CD14-positive monocyte (primary cell): ENCODE data around the gene ST8SIA1. TPM values are rescaled to one million over a fixed set of nuclear protein-coding genes. Genes with fewer than 3 reads are reported as not detected.
"Not testable (repeated sequence)": the region's sequence is repeated elsewhere in the genome, so short reads cannot be mapped to it uniquely, and the experiment has no call there.

Experiments used
- DNase-seq, 3 donors: peaks; one replicate each; pipeline ENCODE4 v3.0.0-alpha.2; 2011 to 2022
- H2AFZ ChIP-seq: 2 replicates; pipeline ENCODE4 v1.6.0; 2012; ENCODE audit warnings: mild to moderate bottlenecking, low read depth, low read length, inconsistent platforms; ENCODE audit not compliant: insufficient read depth, poor library complexity, severe bottlenecking
- H3K27ac ChIP-seq, 2 donors: 1 replicate in 1 of 2; 2 replicates in 1 of 2; pipeline ENCODE4 v1.5.1; 2012 to 2013; ENCODE audit warnings: low read length in 2 of 2, control low read depth in 1 of 2, inconsistent platforms in 1 of 2, low read depth in 1 of 2, mild to moderate bottlenecking in 1 of 2
- H3K27me3 ChIP-seq, 2 donors: one replicate each; pipeline versions ENCODE4 v1.6.0 to v1.6.1; 2011 to 2013; ENCODE audit warnings: low read length in 2 of 2; ENCODE audit not compliant: control insufficient read depth in 2 of 2, insufficient read depth in 2 of 2
- H3K36me3 ChIP-seq, 2 donors: replicated peaks in 1 of 2; 1 replicate in 1 of 2; 2 replicates in 1 of 2; pipeline versions ENCODE4 v1.5.1 to v1.6.1; 2012 to 2013; ENCODE audit warnings: low read length in 2 of 2, control low read depth in 1 of 2, inconsistent platforms in 1 of 2, mild to moderate bottlenecking in 1 of 2; ENCODE audit not compliant: insufficient read depth in 2 of 2, control insufficient read depth in 1 of 2
- H3K4me1 ChIP-seq, 2 donors: 1 replicate in 1 of 2; 2 replicates in 1 of 2; pipeline versions ENCODE4 v1.5.1 to v1.6.1; 2012 to 2013; ENCODE audit warnings: low read length in 2 of 2, control low read depth in 1 of 2, inconsistent platforms in 1 of 2, mild to moderate bottlenecking in 1 of 2, moderate library complexity in 1 of 2; ENCODE audit not compliant: insufficient read depth in 2 of 2, control insufficient read depth in 1 of 2
- H3K4me2 ChIP-seq: replicated peaks from 2 replicates; pipeline ENCODE3; 2012; ENCODE audit warnings: low read length, moderate library complexity, mild to moderate bottlenecking; ENCODE audit not compliant: poor library complexity, severe bottlenecking; ENCODE audit errors: extremely low read depth
- H3K4me3 ChIP-seq, 3 experiments: fragments of 200-600 bp in 1 of 3; sonication (generic) in 1 of 3; replicated peaks in 1 of 3; 1 replicate in 2 of 3; 2 replicates in 1 of 3; pipeline ENCODE4 v1.5.1; 2011 to 2013; ENCODE audit warnings: low read length in 3 of 3, mild to moderate bottlenecking in 3 of 3, control low read depth in 2 of 3, low read depth in 2 of 3, inconsistent platforms in 1 of 3, moderate library complexity in 1 of 3
- H3K79me2 ChIP-seq: 2 replicates; pipeline ENCODE4 v1.6.0; 2012; ENCODE audit warnings: mild to moderate bottlenecking, control low read depth, inconsistent platforms, low read length, moderate library complexity; ENCODE audit not compliant: insufficient read depth
- H3K9ac ChIP-seq: 2 replicates; pipeline ENCODE4 v1.6.0; 2017; ENCODE audit warnings: low read length, mild to moderate bottlenecking; ENCODE audit not compliant: insufficient read depth, poor library complexity, severe bottlenecking
- H3K9me3 ChIP-seq, 2 donors: replicated peaks in 1 of 2; 1 replicate in 1 of 2; 2 replicates in 1 of 2; pipeline versions ENCODE4 v1.5.1 to v1.6.1; 2012 to 2013; ENCODE audit warnings: low read length in 2 of 2, control low read depth in 1 of 2; ENCODE audit not compliant: control insufficient read depth in 1 of 2, insufficient read depth in 1 of 2
- H4K20me1 ChIP-seq: 2 replicates; pipeline ENCODE4 v1.6.0; 2012; ENCODE audit warnings: mild to moderate bottlenecking, low read length, control low read depth, moderate library complexity; ENCODE audit not compliant: insufficient read depth
- H3K27ac Mint-ChIP-seq, 7 donors: one replicate each; pipeline ENCODE4 v1.8.0; 2020; ENCODE audit warnings: mild to moderate bottlenecking in 7 of 7, mixed read lengths in 7 of 7, moderate library complexity in 6 of 7, inconsistent platforms in 2 of 7
- H3K27me3 Mint-ChIP-seq, 3 donors: one replicate each; pipeline ENCODE4 v1.8.0; 2021 to 2022; ENCODE audit warnings: low read depth in 3 of 3, mild to moderate bottlenecking in 3 of 3, mixed read lengths in 3 of 3, moderate library complexity in 3 of 3, inconsistent platforms in 1 of 3
- H3K36me3 Mint-ChIP-seq, 2 donors: one replicate each; pipeline ENCODE4 v1.8.0; 2020; ENCODE audit warnings: mixed read lengths in 2 of 2, inconsistent platforms in 1 of 2, mild to moderate bottlenecking in 1 of 2
- H3K4me1 Mint-ChIP-seq: one replicate; pipeline ENCODE4 v1.8.0; 2020; ENCODE audit warnings: mild to moderate bottlenecking, mixed read lengths
- H3K4me3 Mint-ChIP-seq, 2 donors: one replicate each; pipeline ENCODE4 v1.8.0; 2020; ENCODE audit warnings: mild to moderate bottlenecking in 2 of 2, mixed read lengths in 2 of 2, moderate library complexity in 1 of 2
- H3K9me3 Mint-ChIP-seq, 7 donors: one replicate each; pipeline ENCODE4 v1.8.0; 2020 to 2022; ENCODE audit warnings: mixed read lengths in 7 of 7, mild to moderate bottlenecking in 6 of 7, moderate library complexity in 6 of 7, inconsistent platforms in 2 of 7
- WGBS: methylation state at CpG from one replicate; pipeline ENCODE4 v1.1.5; 2013; ENCODE audit warnings: missing lambda C conversion rate; ENCODE audit not compliant: insufficient coverage; 5-methylcytosine and 5-hydroxymethylcytosine counted together
- intact Hi-C, 2 donors: fragments of 100-400 bp; cut with micrococcal nuclease; formaldehyde crosslinking; loops; one replicate each; pipeline versions ENCODE4 v1.15.0 to v1.15.1; 2023
- polyA plus RNA-seq, 3 donors: library from polyadenylated mRNA; depleted of rRNA in 1 of 3; unstranded in 2 of 3; stranded (reverse) in 1 of 3; fragments of 300-500 nt in 2 of 3; fragments of >200 nt in 1 of 3; fragmentation: Illumina TruSeq in 2 of 3; gene quantifications; 1 replicate in 2 of 3; 2 replicates in 1 of 3; pipeline ENCODE4 v1.2.3, GENCODE V29; 2012 to 2021
- TF ChIP-seq, protein P1 (sequence below): fragments of 200-600 bp; IDR thresholded peaks from one replicate; pipeline ENCODE4 v1.8.0; 2022; ENCODE audit warnings: antibody characterized with exemption, mild to moderate bottlenecking

The ST8SIA1 gene
- polyA plus RNA-seq, 3 donors: not detected

DNA sequence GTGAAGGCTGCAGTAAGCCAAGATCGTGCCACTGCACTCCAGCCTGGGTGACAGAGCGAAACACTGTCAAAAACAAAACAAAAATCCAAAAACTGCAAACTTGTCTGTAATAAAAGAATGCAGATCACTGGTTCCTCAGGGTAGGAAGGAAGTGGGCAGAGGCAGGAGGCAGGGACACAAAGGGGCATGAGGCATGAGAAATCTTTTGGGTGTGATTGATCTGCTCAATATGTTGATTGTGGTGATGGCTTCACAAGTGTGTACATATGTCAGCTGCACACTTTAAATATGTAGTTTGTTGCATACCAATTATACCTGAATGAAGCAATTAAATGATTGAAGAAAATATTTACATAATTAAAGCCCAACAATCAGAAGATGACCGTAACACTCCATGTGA, 170.9 kb downstream of the ST8SIA1 start:
- H3K27ac ChIP-seq: no peak overlapping the region
- WGBS: no CpG with 5 or more reads among the region's 3 CpGs
- H3K36me3 Mint-ChIP-seq: no peaks in the 10 kb centered on the region
- no peak overlapping the region for H3K9ac ChIP-seq
- H3K4me2 ChIP-seq: no peak overlapping the region
- no peaks in the 10 kb centered on the region for H3K27me3 Mint-ChIP-seq
- peak overlapping the region in 1 of 7 donors; percentile 22 for H3K27ac Mint-ChIP-seq
- H2AFZ ChIP-seq: no peak overlapping the region
- peaks cover 6 to 9% of the 10 kb centered on the region in 2 donors for H3K4me1 ChIP-seq
- no peaks in the 10 kb centered on the region for H3K79me2 ChIP-seq
- no peak overlapping the region for H3K4me3 Mint-ChIP-seq
- intact Hi-C loops: no loop called here
- no peaks in the 10 kb centered on the region for H4K20me1 ChIP-seq
- H3K9me3 Mint-ChIP-seq: peaks cover 0 to 8% (median 0%) of the 10 kb centered on the region in 7 donors
- no peak for DNase-seq
- H3K36me3 ChIP-seq: no peaks in the 10 kb centered on the region
- TF ChIP-seq, protein P1, sequence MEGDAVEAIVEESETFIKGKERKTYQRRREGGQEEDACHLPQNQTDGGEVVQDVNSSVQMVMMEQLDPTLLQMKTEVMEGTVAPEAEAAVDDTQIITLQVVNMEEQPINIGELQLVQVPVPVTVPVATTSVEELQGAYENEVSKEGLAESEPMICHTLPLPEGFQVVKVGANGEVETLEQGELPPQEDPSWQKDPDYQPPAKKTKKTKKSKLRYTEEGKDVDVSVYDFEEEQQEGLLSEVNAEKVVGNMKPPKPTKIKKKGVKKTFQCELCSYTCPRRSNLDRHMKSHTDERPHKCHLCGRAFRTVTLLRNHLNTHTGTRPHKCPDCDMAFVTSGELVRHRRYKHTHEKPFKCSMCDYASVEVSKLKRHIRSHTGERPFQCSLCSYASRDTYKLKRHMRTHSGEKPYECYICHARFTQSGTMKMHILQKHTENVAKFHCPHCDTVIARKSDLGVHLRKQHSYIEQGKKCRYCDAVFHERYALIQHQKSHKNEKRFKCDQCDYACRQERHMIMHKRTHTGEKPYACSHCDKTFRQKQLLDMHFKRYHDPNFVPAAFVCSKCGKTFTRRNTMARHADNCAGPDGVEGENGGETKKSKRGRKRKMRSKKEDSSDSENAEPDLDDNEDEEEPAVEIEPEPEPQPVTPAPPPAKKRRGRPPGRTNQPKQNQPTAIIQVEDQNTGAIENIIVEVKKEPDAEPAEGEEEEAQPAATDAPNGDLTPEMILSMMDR: no peak
- no peak overlapping the region for H3K4me3 ChIP-seq
- peaks cover 12% of the 10 kb centered on the region for H3K4me1 Mint-ChIP-seq
- no peaks in the 10 kb centered on the region for H3K27me3 ChIP-seq
- no peaks in the 10 kb centered on the region for H3K9me3 ChIP-seq

DNA sequence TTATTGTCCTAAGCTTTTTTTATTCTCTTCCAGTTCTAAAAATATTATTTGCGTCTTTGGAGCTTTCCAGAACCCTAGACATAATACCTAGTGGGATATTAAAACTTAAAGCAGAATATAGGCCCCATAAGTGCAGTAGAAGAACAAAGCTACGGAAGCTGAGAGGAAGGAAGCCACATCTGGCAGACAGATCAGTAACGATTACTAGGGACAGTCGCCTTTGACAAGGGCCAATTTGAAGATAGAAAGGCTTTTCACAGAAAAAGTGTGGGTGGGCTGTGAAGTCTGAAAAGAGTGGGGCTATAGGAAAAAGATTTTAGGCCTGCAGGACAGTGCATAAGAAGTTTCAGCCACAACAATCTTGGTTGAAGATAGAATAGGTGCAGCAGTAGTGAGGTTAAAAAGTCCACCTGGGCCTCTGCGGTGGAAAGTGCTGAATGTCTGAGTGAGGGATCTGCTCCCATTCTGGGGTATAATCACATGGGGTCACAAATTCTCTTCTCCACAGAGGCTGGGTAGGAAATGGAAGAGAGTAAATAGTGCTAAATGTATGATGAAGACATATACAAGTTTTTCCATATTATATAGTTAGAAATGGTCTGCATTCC, 174.0 kb downstream of the ST8SIA1 start:
- no peak overlapping the region for H3K4me2 ChIP-seq
- intact Hi-C loops: no loop called here
- H3K4me3 Mint-ChIP-seq: no peak overlapping the region

DNA sequence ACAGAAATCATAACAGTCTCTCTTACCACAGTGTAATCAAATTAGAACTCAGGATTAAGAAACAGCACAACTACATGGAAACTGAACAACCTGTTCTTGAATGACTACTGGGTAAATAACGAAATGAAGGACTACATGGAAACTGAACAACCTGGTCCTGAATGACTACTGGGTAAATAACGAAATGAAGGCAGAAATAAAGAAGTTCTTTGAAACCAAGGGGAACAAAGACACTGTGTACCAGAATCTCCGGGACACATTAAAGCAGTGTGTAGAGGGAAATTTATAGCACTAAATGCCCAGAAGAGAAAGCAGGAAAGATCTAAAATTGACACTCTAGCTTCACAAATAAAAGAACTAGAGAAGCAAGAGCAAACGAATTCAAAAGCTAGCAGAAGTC, 185.2 kb downstream of the ST8SIA1 start:
- H3K4me1 ChIP-seq, H3K4me2 ChIP-seq, H4K20me1 ChIP-seq, H3K4me3 Mint-ChIP-seq, H3K27ac ChIP-seq, H3K4me3 ChIP-seq, intact Hi-C loops, H3K27me3 Mint-ChIP-seq, H3K9me3 ChIP-seq, DNase-seq, H3K27ac Mint-ChIP-seq, H3K36me3 Mint-ChIP-seq, H3K36me3 ChIP-seq, H3K79me2 ChIP-seq, H3K9ac ChIP-seq, H3K27me3 ChIP-seq, H3K4me1 Mint-ChIP-seq, H2AFZ ChIP-seq: not testable (repeated sequence)
- WGBS: 83% methylated on average over 2 of the region's 4 CpGs
- H3K9me3 Mint-ChIP-seq: peaks cover 0 to 11% (median 1%) of the 10 kb centered on the region in 7 donors

More for the DNA sequence above, 174.0 kb downstream of the ST8SIA1 start:
- Mint-ChIP-seq H3K27me3 (no peaks in the 10 kb centered on the region), H3K9me3 (peaks cover 0 to 6% (median 0%) of the 10 kb centered on the region in 7 donors), H3K36me3 (no peaks in the 10 kb centered on the region), H3K4me1 (peaks cover 12% of the 10 kb centered on the region), H3K27ac (peak overlapping the region in 1 of 7 donors; percentile 21)
- 9% methylated on average over 3 of the region's 5 CpGs for WGBS
- Histone ChIP-seq H2AFZ (no peak overlapping the region), H3K27ac (no peak overlapping the region), H3K9me3 (no peaks in the 10 kb centered on the region), H3K36me3 (no peaks in the 10 kb centered on the region), H3K4me3 (no peak overlapping the region), H3K79me2 (no peaks in the 10 kb centered on the region), H3K4me1 (peaks cover 6 to 9% of the 10 kb centered on the region in 2 donors), H3K27me3 (no peaks in the 10 kb centered on the region), H3K9ac (no peak overlapping the region), H4K20me1 (no peaks in the 10 kb centered on the region)
- TF ChIP-seq, protein P1: no peak
- DNase-seq: no peak
